Measurements from ENCODE around the gene SH3GLB2.

SH3GLB2 gene

GRCh38 chr9:129028192-129028966 is at the start of gene SH3GLB2:
SH3GLB2 (minus strand) TSS chr9:129028331; CDS start chr9:129028154, 177 bp downstream.
- peak; percentile 66 for DNase-seq (ENCODE audit: low read depth)

DNA sequence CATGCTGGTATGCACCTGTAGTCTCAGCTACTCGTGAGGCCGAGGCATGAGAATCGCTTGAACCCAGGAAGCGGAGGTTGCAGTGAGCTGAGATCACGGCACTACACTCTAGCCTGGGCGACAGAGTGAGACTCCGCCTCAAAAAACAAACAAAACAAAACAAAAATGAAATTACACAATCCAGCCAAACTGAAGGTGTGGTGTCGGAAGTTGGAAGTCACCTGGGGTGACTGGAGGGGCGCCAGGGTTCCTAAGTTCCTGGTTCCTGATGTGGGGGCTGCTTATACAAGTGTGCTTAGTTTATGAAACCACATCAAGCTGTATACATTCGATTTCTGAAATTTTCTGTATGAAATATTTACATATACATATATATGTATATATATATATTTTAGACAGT is 49.1 kb upstream of the SH3GLB2 start:
- DNase-seq (ENCODE audit: low read depth) = no peak

- no peak for DNase-seq (ENCODE audit: low read depth)
Measured at GRCh38 chr9:129076640-129077037, 48.5 kb upstream of the SH3GLB2 start.

DNA sequence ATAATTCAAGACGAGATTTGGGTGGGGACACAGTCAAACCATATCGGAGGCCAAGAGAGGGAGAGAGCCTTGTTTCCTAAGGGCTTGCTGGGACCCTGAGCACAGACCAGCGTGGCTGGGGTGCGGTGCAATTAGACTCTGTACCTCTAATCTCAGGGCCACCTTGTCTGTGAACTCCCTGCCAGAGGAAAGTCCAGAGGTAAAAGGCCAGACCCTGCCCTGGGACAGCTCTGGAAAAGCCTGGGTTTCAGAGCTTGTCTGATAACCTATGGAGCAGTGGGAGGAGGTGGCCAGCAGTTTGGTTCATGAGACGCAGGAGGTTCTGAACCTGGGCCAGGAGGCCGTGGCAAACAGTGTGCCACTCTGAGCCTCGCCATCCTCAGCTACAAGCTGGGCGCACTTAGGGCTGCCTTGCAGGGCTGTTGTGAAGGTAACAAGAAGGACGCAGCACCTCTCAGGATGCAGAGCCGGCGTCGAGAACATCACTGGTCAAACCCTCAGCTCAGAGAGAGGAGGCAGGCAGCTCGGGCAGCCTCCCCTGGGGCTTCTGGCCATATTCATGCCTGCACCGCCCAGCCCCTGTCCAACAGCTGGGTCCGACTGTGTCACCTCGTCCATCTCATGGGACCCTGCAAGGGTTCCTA is 48.0 kb upstream of the SH3GLB2 start:
- DNase-seq (ENCODE audit: low read depth) = no peak

DNA sequence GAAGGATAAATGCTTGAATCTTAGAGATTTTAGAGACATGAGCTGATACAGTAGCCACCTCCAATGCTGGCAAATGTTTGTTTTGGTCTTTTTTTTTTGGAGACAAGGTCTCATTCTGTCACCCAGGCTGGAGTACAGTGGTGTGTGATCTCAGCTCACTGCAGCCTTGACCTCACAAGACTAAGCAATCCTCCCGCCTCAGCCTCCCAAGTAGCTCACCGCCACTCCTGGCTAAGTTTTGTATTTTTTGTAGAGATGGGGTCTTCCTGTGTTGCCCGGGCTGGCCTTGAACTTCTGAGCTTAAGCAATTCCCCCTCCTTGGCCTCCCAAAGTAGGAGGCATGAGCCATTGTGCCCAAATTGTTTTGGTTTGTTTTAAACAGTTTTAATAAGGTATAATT is 46.0 kb upstream of the SH3GLB2 start:
- no peak for DNase-seq (ENCODE audit: low read depth)

- no peak for DNase-seq (ENCODE audit: low read depth)
Measured at GRCh38 chr9:129073404-129073803, 45.3 kb upstream of the SH3GLB2 start.

DNA sequence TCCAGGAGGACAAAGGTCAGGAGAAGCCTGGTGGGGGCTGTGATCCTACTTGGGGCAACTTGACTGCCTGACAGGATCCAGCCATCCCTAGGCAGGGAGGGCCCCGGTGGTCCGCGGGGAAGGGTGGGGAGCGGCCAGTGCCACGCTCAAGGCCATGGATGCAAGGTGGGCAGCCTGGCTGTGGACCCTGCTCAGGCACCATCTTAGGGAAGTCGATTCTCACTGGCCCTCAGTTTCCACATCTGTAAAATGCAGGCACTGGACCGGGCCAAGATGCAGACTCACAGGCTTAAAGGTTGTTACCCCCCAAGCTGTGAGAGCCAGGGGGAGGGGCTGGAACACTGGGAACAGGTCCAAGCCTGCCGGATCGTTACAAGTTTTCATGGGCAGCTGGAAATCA is 44.0 kb upstream of the SH3GLB2 start:
- no peak for DNase-seq (ENCODE audit: low read depth)

GRCh38 chr9:129071526-129072126 is 43.5 kb upstream of the SH3GLB2 start:
- DNase-seq (ENCODE audit: low read depth) = no peak

GRCh38 chr9:129070696-129071525 is 42.8 kb upstream of the SH3GLB2 start:
- no peak for DNase-seq (ENCODE audit: low read depth)

- DNase-seq (ENCODE audit: low read depth) = no peak
Measured at GRCh38 chr9:129069862-129070641, 41.9 kb upstream of the SH3GLB2 start.

DNA sequence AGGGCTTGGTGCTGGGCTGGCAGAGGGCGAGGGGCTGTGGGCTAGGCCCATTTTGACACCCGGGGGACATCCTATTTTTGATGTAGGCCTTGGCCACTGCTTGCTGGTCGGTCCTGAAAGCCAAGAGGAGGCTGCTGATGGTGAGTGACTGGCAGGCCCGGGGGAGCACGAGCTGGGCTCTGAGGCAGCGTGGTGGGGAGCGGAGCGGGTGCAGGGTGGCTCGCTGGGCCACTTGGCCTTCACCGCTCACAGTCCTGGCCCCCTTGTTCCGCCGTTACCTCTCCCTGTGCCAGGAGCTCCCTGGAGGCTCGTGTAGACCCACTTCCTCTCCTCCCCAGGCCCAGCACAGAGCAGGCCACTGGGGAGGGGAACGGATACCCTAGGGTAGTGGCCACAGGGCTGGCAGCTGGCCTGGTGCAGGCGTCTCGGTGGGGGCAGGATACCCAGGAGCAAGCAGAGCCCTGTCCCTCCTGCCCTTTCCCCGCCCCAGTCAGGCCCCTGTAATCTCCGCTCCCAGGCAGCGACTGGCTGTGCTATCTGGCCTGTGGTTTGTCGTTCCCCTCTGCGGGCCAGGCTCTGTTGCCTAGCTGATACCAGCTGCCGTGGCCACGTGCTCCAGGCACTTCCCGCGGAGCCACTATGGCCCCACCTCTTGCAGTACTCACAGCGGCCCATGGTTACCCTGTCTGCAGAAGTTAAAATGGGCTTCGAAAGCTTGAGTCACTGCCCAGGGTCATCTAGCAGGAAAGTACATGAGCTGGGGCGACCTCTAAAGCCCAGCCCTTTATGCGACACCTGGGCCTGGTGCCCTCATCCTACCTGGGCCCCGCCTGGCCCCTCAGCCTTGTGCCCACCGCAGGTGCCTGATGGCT is 41.1 kb upstream of the SH3GLB2 start:
- DNase-seq (ENCODE audit: low read depth) = no peak

- no peak for DNase-seq (ENCODE audit: low read depth)
Measured at GRCh38 chr9:129068110-129068509, 40.0 kb upstream of the SH3GLB2 start.

DNA sequence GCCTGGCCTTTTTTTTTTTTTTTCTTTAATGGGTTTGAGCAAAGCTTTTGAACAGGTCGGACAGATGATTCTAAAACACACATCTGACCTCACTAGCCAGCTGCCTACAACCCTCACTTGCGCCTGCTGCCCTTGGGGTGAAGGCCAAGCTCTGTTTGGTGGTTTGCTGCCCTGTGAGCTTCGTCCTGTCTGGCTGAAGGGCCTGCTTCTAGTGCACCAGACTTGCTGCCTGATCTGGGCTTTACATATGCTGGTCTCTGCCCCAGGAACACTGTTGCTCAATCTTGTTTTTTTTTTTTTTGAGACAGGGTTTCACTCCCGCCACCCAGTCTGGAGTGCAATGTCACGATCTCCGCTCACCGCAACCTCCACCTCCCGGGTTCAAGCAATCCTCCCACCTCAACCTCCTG is 36.4 kb upstream of the SH3GLB2 start:
- no peak for DNase-seq (ENCODE audit: low read depth)

DNA sequence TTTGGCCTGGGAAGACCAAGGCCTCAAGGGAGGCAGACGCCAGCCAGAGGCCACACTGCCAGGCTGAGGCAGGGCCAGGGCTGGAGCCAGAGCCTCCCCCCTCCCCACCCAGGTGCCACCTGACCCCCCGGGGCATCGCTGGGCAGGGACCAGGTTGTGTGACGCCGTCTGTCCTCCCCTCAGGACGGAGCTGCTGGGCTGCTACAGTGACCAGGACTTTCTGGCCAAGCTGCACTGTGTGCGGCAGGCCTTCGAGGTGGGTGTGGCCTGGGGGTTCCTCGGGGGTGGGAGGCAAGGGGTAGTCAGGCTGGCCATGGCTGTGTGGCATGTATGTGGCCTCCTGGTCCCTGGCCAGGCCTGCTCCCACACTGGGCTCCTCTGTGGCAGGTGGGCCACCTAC is 34.9 kb upstream of the SH3GLB2 start:
- DNase-seq (ENCODE audit: low read depth) = no peak

DNA sequence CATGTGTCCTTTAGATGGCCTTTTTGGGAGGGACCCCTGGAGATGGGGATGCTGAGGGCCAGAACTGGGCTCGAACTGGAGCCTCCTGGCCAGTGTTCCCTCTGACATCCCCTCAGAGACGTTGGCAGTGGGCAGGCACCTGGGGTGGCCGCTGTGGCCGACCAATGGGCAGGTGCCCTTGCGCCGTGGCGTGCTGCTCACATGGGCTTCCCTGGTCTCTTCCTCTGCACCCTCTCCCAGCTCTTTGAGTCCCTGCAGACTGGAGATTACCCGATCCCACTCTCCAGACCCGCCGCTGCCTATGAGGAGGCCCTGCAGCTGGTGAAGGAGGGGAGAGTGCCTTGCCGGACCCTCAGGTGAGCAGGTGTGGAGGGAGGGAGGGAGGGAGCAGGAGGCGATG is 32.9 kb upstream of the SH3GLB2 start:
- no peak for DNase-seq (ENCODE audit: low read depth)

DNA sequence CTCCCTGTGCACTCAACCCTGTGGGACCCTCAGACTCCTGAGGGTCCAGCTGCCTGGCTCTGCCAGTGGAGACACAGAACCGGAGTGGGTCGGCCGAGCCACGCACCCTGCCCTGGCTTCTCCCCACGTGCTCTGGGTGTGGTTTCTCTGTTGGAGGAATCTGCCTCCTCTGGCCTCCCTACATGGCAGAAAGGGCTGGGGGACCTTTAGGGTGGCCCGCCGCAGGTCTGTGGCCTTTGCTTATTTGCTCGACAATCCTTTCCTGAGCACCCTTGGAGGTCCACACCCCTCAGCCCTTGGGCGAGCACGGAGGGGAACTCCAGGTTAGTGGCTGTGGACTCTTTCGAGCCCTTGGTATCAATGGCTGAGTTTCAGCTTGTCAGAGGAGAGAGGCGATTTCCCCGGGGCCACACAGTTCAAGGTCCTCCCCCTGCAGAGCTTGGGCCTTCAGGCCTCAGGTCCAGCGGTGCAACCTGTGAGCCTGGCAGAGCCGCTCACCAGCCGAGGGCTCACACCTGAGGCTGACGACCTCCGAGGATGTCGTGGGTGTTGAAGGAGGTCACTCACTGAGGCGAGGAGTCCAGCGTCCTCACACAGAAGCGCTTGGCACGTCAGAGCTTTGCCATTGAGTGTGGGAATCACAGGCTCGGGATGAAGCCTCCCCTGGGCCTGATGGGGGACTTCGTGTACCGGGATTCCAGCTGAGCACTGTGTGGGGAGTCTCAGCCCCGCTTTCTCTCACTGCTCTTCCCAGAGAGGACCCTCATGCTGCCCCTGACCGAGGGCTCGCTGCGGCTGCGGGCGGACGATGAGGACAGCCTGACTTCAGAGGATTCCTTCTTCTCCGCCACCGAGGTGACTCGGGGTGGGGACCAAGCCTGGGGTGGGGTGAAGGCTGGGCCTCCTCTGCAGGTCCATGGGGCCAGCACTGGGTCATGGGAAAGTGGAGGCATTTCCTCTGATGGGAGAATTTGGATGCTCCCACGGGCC is 32.0 kb upstream of the SH3GLB2 start:
- DNase-seq (ENCODE audit: low read depth) = no peak

- DNase-seq (ENCODE audit: low read depth) = no peak
Measured at GRCh38 chr9:129058965-129059795, 31.0 kb upstream of the SH3GLB2 start.

DNA sequence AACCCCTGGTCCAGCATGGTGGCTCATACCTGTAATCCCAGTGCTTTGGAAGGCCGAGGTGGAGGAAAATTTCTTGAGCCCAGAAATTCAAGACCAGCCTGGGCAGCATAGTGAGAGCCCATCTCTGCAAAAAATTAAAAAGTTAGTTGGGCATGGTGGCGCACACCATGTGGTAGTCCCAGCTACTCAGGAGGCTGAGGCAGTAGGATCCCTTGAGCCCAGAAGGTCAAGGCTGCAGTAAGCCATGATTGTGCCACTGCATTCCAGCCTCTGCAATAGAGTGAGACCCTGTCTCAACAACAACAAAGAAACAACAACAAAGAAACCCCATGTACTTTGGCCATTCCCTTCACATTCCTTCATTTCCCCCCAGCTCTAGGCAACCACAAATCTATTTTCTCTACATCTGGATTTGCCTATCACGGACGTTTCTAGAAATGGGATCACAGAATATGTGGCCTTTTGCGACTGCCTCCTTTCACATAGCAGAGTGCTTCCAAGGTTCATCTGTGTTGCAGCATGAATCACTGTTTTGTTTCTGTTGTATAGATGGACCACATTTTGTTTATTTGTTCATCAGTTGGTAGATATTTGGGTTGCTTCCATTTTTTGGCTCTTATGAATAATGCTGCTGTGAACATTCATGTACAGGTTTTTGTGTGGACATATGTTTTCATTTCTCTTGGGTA is 26.2 kb upstream of the SH3GLB2 start:
- DNase-seq (ENCODE audit: low read depth) = no peak
